Transverse colon (tissue), 1 donor: Measurements from ENCODE around the gene SETX.

Source experiments
- EP300 ChIP-seq: sonication (generic); formaldehyde crosslinking; IDR thresholded peaks from one replicate; pipeline ENCODE4 v1.6.1; 2017; ENCODE audit warnings: antibody characterized with exemption, low read depth
- POLR2A ChIP-seq: fragments of 450-650 bp; IDR thresholded peaks from one replicate; pipeline ENCODE4 v1.6.1; 2016; ENCODE audit warnings: antibody characterized with exemption, mild to moderate bottlenecking, moderate library complexity

GRCh38 chr9:132357764-132358163 lies 3.0 kb upstream of the SETX start:
- TF ChIP-seq POLR2A: no peak
- TF ChIP-seq EP300: no peak
